CD4-positive, alpha-beta T cell treated with Interleukin-4 for 1 hour (primary cell): Measurements from ENCODE around the gene DISP2.

Experiments used
- DNase-seq, 2 donors: peaks; one replicate each; pipeline ENCODE4 v3.0.0-alpha.2; 2020 to 2022

DISP2 gene

DNA sequence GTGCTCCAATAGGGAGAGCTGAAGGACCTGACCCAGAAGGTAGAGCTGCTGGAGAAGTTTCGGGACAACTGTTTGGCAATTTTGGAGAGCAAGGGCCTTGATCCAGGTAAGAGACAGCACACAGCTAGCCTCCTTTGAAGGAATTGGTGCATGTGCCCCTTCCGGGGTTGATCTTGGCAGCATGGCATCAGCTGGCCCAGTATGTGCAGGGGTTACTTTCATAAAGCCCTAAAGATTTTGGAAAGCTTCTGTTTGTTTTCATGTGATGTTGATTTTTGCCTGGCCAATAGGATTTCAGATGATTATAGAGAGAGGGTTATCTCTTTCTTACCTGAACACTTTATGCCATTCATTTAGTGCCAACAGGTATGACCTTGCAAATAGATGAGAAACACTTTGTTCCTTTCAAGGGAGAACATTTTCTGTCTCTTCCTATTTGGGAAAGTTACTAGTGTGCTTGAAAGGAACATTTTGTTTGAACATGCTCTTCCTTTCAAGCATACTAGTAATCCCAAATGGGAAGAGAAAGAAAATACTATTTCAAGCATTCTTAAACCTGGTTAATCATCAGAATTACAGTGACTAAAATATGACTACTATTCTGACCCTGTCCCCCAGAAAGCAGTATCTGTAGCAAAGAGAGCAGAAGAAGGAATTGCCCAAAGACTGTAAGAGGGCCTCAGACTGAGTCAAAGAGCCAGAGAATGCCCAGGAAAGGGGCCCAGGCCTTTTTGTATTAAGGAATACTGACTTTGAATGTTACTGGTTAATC is 32.0 kb downstream of the DISP2 start:
- DNase-seq = no peak

DNA sequence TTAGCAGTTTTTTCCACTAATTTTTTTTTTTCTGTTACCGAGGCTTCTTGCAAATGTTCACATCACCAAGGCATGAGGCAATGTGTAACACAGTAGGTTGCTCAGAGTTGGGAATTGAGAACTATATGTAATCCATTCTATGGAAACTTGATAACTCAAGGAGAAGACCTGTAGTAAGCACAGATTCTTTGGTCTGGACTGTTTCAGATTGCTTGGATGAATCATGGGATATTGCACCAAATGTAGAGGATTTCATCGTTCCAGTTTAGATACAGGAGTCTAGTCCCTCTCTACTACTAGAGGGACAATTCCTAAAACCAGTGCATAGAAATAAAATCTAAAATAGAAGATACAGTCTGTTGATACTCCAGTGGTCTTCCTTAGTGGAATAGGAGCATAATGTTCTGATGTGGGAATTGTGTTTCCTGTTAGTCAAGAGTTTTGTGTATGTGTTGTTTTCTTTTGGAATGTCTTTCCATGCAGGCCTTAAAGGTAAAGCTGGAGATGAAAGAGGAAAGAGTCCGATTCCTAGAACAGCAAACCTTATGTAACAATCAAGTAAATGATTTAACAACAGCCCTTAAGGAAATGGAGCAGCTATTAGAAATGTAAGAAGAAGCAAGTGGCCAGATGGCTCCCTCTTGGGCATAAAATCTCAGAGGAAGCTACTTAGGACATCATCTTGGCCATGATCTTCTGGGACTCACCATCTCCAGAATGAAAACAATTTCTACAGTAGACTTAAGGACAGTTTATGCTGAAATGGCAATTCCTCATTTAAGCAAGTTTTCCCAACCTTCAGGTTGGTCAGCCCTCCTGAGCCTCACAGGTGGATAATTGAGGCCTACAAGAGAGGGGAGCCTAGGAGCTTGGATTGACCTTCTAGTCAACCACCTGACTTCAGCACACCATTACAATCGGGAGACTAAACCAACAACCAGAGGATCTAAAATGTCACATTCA is 35.2 kb downstream of the DISP2 start:
- no peak for DNase-seq

DNA sequence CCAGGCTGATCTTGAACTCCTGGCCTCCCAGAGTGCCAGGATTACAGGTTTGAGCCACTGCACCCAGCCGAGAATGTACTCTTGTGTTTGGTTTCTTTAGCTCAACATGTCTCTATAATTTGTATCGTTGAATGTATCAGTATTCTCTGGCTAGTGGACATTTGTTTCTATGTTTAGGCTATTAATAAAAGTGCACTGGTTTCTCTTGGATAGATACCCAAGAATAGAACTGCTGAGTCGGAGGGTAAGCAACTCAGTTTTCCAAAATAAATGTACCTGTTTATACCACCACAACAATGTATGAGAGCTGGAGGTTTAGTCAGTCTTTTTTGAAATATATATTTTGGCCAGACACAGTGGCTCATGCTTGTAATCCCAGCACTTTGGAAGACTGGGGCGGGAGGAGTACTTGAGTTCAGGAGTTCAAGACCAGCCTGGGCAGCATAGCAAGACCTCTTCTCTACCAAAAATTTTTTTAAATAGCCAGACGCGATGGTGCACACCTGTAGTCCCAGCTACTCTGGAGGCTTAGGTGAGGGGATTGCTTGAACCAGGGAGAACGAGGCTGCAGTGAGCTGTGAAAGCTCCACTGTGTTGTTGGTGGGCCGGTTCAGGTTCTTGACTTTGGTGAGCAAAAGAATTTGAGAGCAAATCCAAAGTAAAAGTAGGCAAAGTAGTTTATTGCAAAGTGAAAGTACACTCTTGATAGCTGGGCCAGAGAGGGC is 39.8 kb downstream of the DISP2 start:
- DNase-seq = no peak

DNA sequence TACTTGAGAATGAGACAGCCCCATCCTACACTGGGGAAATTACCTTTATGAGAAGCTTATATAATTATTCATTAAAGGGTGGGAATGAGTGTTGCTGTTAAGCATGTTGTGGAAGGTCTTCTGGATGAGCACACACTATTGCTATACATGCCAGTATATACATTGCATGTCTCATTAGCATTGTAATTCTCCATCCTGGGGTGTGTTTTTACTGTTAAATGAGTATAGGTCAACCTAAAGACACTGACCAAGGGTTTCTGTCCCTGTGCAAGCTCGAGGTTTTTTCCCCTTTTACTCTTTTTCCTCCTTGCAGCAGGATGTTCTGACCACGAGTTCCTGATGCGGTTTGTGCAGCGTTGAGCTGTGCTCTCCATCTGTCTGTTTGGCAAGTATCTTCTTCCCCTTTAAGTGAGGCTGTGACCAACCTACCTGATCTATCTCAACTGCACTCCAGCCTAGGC is 40.4 kb downstream of the DISP2 start:
- DNase-seq = peak; percentile 19 to 44

DNA sequence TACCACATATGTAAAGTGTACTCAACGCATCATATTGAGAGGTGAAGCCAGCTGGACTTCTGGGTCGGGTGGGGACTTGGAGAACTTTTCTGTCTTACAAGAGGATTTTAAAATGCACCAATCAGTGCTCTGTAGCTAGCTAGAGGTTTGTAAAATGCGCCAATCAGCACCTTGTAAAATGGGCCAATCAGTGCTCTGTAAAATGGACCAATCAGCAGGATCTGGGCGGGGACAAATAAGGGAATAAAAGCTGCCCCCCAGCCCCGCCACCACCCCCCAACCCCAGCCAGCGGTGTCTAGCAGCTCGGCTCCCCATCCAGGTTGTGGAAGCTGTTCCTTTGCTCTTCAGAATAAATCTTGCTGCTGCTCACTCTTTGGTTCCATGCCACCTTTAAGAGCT is 41.4 kb downstream of the DISP2 start:
- DNase-seq = no peak

DNA sequence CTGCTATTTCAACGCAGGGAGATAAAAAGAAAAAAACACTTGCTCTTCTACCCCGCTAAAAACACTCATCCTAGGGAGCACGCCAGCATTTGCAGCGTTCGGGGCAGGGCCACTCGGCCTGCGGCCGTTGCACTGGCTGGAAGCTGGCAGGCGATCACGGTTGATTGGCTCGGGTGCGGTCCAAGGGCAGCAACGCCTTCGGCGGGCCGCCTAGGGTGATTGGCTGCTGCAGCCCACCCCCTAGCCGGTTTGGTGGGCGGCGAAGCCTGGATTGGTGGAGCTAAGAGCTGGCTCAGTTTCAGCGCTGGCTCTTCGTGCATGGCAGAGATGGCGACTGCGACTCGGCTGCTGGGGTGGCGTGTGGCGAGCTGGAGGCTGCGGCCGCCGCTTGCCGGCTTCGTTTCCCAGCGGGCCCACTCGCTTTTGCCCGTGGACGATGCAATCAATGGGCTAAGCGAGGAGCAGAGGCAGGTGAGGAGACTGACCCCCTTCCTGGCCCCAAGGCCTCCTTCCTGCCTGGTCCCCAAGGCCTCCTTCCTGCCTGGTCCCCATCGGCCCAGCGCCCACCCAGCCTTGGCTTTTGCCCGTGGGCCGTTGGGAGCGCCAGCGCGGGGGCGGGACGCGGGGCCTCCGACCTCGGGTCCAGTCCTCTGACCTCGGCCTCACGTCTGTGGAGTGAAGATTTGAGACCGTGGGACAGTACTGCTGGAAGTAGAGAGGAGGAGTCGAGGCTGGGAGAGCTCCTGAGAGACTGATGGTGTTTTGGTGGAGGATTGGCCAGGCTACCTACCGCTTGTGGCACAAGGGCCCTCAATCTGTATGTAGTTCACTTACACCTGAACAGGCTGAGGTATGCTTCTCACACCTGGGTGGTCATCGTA is 47.7 kb downstream of the DISP2 start, which contains the start of gene IVD:
Gene IVD (plus strand): TSS at position 295 of the 881 bp plus-strand sequence. CDS start 33 bp downstream, at position 328.
- peak; percentile 88 to 89 for DNase-seq

DNA sequence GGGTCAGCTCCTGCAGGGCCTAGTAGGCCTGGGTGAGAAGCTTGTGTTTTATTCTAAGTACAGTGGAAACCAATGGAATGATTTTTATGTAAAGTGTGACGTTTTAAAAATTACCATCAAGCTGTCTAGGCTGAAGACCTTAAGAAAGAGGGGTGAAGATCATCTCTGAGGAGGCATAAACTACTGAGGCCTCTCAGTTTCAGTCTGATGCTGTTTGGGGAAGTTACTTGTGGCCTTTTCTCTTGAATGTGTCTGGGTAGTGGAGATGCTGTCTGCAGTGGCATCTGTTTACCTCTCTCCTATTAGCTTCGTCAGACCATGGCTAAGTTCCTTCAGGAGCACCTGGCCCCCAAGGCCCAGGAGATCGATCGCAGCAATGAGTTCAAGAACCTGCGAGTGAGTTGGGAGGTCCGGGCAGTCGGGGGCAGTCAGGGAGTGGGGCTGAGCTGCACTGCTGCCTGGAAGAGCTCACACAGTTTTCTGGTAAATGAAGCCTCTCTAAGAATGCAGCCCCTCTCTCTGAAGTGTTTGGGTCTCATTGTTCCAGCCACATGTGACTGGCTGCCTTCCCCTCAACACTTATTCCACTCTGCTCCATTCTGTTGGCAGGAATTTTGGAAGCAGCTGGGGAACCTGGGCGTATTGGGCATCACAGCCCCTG is 49.4 kb downstream of the DISP2 start:
- DNase-seq = no peak

DNA sequence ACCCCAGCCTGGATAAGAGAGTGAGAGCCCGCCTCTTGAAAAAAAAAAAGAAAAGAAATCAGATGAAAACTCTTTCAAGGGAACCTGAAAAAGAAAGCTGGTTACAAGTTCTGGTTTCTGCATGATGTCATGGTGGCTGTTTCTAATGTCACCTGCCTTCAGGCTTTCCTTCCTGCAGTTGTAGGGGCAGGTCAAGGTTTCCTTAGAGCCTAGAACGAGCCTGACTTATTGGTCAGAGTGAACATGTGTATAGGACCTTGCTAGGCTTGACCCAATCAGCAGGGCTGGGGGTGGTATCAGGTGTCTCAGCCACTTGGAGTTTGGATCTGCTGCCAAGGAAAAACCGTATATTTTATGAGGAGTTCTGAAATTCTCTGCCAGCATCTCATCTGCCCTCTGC is 51.3 kb downstream of the DISP2 start:
- DNase-seq = no peak

DNA sequence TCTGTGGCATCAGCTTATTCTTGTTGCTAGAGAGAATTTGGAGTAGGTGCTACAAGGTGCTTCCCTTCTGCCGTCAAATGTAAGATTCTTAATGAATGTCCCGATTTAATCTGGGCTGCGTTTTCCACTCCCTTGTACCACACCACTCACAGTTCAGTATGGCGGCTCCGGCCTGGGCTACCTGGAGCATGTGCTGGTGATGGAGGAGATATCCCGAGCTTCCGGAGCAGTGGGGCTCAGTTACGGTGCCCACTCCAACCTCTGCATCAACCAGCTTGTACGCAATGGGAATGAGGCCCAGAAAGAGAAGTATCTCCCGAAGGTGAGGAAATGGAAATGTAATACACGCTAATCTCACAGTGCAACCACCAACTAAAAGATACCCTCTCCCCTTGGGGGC is 52.5 kb downstream of the DISP2 start:
- no peak for DNase-seq

DNA sequence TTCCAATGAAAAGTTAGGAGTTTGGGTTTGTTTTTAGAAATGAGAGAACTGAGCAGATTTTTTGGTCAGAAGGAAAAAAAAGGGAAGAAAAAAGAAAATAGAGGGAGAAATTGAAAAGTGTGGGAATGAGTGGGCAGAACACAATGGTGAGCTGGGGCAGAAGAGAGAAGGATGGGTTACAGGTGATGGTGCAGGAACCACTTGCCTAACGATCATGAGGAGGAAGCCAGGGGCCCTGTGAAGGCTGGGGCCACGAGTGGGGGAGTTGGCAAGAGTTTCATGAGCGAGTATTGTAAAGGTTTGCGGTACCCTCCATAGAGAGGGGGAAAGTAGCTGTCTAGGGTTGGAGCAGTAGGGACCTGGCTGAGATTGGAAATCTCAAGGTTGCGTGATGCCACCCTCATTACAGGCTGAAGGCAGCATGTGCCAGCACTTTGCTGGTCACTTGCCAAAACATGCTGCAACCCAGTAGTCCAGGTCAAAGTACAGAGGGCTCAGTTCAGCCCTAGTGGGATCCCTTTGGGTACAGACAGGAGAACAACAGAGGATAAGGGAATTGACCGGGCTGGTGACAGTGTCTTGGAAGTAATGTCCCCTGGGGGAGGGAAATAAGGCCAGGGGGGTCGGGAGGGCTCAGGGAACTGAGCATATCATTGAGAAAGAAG is 54.2 kb downstream of the DISP2 start:
- DNase-seq = no peak

DNA sequence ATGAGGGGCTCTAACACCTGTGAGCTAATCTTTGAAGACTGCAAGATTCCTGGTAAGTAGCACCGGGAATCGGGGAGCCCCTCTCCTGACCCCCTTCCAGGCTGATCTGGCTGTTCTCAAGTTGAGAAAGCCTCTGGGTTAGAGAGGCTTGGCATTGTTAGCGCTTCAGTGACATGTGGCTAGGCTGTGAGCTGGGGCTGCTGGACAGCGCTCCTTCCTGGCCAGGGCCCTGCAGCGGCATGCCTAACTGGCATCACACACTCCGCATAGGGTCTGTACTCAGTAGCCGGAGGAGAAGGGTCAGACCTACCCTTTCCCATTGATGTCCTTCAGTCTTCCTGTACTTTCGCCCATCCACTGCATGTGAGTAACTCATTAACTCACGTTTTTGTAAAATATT is 55.0 kb downstream of the DISP2 start:
- DNase-seq = no peak

DNA sequence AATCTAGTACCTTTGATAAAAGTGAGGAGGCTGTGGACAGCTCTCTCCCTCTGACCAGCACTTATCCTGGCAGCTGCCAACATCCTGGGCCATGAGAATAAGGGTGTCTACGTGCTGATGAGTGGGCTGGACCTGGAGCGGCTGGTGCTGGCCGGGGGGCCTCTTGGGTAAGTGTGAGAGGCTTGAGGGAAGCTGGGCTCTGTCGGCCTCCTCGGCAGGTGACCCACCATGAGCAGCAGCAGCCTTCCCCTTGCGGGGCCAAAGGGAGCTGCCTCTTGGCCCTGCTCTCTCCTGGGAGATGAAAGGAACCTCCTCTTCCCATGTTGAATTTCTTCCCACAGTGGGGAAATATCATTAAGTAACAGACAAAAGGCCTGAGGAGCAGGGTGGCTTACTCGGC is 56.8 kb downstream of the DISP2 start:
- no peak for DNase-seq

DNA sequence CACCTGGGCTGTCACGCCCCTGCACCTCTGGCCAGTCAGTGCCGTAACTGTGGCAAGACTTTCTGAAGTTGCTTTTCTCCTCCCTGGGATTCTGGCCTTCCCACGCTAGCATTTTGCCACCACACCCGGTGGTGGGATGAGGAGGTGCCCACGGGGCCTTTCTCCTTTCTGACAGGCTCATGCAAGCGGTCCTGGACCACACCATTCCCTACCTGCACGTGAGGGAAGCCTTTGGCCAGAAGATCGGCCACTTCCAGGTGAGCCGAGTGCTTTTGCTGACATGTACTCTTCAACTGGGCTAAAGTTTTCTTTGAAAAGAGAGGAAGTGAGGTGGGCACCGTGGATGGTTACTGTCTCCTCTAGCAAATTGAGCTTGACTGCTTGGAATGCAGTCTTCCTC is 57.2 kb downstream of the DISP2 start:
- no peak for DNase-seq

DNA sequence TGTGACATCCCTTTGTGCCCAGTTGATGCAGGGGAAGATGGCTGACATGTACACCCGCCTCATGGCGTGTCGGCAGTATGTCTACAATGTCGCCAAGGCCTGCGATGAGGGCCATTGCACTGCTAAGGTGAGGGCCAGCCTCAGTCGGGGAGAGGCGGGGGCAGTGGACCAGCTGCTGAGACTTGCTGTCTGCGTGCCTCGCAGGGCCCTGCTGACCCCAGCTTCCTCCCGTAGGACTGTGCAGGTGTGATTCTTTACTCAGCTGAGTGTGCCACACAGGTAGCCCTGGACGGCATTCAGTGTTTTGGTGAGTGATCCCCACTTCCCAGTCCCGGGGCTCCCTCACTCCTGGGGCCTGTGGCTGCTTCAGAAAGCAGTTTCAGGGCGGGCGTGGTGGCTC is 58.0 kb downstream of the DISP2 start:
- no peak for DNase-seq

DNA sequence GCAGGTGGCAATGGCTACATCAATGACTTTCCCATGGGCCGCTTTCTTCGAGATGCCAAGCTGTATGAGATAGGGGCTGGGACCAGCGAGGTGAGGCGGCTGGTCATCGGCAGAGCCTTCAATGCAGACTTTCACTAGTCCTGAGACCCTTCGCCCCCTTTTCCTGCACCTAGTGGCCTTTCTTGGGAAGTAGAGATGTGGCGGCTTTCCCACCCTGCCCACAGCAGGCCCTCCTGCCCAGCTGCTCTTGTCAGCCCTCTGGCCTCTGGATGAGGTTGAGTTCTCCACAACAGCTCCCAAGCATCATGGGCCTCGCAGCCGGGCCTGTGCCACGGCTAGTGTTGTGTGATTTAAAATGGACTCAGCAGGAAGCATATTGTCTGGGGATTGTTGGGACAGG is 60.1 kb downstream of the DISP2 start:
- no peak for DNase-seq

DNA sequence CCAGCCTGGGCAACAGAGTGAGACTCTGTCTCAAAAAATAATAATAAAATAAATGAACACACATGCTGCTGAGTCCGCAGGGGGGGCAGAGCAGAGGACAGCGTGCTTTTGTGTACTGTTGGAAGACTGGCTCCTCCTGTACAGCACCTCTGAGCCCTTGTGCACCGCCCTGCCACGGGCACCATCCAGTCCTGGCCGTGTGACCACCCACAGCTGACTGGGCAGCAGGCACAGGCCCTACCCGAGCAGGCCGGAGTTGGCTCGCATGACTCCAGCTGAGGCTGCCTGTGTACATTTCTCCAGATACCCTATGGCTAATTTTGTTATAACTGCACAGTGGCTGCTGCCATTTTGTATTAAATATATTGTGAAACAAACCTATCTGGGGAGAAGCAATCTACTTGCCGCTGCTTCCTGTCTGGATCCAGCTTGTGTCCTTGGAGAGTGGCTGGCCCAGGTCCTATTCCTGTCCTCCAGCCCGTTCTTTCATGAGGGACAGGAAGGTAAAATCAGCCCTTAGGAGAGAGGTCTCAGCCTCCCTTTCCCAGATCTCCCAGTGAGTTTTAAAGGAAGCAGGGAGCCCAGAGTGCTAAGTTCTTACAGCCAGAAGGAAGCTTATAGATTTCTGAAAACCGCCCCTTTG is 62.2 kb downstream of the DISP2 start:
- DNase-seq = no peak

DNA sequence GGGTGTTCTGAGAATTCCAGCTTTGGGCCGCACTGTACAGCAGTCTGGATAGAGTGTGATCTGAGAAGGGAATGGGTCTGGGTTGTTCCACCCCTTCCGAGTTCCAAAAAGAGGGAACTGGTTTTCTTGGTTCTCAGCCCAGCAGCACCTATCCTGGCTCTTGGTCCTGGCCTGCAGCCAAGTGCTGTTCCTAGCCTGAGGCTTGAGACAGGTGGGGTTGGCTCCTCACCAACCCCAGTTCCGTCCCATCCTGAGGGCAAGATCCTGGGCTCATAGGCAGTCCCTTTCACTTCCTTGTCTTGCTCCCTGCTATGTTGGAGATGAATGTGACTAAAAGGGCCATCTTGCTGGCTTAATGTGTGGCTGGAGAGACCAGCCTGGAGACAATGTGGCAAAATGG is 62.8 kb downstream of the DISP2 start:
- no peak for DNase-seq

DNA sequence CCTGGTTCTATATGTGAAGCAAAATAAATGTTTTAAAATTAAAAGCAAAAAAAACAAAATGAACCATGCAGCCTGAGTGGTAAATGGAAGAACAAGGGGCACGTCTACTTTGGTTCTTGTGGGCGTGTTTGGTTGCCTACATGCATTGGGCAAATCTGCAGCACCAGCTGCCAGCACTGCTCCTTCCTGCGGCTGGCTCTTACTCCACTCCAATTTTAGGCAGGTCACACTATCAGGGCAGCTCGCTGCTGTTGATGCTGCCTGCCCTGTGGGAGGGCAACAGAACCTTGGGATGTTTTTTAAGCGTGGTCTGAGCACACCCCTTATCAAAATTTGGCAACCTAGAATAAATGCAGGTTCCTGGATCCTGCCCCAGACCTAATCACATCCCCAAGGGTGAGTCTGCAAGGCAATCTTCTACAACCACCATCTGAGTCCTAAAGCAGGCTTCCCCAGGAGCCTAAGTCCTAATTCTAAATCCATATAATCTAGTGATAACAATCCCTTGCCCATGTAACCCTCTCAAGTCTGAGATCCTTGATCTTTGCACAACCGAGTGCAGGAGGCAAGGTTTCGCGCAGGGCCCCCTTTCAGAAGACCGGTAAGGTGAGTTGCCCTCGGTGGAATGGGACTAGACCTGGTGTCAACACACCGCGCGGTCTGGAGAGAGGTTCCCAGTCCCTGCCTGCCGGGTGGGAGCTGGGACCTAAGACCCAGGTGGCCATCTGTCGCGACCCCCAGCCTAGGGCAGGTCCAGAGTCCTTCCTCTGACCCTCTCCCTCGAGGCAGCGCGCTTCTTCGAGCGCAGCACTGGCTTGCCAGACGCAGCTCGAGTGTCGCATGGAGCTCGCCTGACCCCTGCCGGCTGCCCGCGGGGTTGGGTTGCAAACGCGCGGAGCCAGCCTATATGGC is 63.5 kb downstream of the DISP2 start:
- peak; percentile 77 to 78 for DNase-seq

DNA sequence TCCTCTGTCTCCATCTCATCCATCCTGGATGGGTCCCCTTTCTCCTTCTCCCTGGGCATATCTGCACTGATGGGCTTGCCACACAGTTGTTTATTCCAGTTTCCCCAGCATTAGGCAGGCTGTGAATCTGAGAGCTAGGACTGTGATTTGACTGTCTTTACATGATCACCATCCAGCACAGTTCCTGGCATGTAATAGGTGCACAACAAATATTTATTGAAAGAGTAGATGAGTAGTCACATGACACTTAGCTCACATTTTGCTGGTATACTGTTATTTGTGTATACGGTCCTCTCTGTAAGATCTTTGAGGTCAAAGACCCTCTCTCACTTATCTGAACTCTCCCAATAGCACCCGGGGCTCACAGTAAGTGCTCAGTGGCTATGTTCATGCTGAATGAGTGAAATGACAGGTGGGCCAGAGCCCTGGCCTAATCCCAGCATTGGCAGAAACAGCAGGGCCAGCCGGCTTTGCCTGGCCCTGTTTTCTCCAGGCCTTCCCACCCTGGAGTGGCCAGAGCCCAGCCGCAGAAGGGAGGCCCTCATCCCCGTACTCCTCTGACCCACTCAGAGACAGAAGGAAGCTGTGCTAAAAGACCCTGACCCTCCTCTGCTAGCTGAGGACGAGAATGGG is 66.6 kb downstream of the DISP2 start:
- DNase-seq = no peak
